Breast epithelium (tissue), 3 donors: ENCODE results near the gene KRT7.

ENCODE experiments used
- POLR2A ChIP-seq: fragments of 450-650 bp; IDR thresholded peaks from one replicate; pipeline ENCODE4 v1.6.1; 2016; ENCODE audit warnings: antibody characterized with exemption, mild to moderate bottlenecking, moderate library complexity
- POLR2AphosphoS5 ChIP-seq, 3 donors: sonication (generic); formaldehyde crosslinking; IDR thresholded peaks; one replicate each; pipeline ENCODE4 v1.6.1; 2017; ENCODE audit warnings: antibody characterized with exemption in 3 of 3
- TF ChIP-seq, protein P1 (sequence below), 3 donors: fragments of 450-650 bp; IDR thresholded peaks; one replicate each; pipeline ENCODE4 v1.5.1; 2016 to 2017; ENCODE audit warnings: antibody characterized with exemption in 3 of 3, mild to moderate bottlenecking in 3 of 3, moderate library complexity in 3 of 3

DNA sequence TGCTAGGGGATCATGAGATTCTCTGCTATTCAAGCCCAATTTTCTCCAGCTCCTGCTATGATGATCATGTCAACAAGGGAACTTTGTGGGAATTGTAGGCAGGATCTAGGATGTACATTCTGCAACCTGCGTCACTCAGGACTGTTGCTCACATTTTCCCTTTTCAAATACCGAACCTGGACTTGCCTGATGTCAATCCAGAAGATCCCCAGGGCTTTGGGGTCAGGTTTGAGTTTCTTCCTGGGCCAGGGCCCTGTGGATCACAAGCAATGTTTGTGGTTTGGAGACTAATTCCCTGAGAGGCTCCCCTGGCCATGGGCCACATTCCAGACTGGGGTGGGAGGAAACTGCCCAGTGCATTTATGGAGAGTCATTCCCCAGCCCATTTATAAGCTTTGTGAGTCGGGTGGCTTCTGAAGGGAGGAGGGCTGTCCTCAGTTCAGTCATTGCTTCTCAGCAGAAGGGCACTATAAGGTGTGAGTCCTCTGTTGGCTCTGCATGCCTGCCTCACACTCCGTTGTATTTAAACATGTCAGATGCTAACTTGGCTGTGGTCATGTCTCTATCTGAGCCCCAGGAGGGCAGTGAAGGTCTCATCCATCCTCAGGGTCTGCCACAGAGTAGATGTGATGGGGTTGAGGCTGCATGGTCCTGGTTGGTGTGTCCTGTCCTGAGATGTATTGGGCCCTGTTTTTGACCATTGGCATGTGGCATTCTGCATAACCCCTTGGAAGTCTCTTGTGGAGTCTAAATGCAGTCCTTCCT lies 47.9 kb downstream of the KRT7 start:
- TF ChIP-seq, protein P1, sequence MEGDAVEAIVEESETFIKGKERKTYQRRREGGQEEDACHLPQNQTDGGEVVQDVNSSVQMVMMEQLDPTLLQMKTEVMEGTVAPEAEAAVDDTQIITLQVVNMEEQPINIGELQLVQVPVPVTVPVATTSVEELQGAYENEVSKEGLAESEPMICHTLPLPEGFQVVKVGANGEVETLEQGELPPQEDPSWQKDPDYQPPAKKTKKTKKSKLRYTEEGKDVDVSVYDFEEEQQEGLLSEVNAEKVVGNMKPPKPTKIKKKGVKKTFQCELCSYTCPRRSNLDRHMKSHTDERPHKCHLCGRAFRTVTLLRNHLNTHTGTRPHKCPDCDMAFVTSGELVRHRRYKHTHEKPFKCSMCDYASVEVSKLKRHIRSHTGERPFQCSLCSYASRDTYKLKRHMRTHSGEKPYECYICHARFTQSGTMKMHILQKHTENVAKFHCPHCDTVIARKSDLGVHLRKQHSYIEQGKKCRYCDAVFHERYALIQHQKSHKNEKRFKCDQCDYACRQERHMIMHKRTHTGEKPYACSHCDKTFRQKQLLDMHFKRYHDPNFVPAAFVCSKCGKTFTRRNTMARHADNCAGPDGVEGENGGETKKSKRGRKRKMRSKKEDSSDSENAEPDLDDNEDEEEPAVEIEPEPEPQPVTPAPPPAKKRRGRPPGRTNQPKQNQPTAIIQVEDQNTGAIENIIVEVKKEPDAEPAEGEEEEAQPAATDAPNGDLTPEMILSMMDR (IDR thresholded peaks at IDR 0.05): no peak
- peak in 1 of 3 donors; percentile 59 for TF ChIP-seq POLR2AphosphoS5 (IDR thresholded peaks at IDR 0.05)
- no peak for TF ChIP-seq POLR2A
